Keratinocyte (primary cell): ENCODE measurements around the gene ABCG4.

Experiments used
- EZH2 ChIP-seq: IDR thresholded peaks from one replicate; pipeline ENCODE4 v1.6.1; 2012; ENCODE audit warnings: inconsistent platforms, mild to moderate bottlenecking, low read length, moderate library complexity
- TF ChIP-seq, protein P1 (sequence below), 3 experiments: IDR thresholded peaks in 1 of 3; conservative IDR thresholded peaks in 1 of 3; optimal IDR thresholded peaks in 1 of 3; 2 replicates in 2 of 3; 3 replicates in 1 of 3; pipeline versions ENCODE3 to v1.5.1; 2011; ENCODE audit warnings: low read length in 3 of 3, mild to moderate bottlenecking in 3 of 3, moderate library complexity in 2 of 3, control low read depth in 1 of 3, inconsistent platforms in 1 of 3; ENCODE audit not compliant: insufficient read depth in 2 of 3; ENCODE audit errors: extremely low read depth in 1 of 3

DNA sequence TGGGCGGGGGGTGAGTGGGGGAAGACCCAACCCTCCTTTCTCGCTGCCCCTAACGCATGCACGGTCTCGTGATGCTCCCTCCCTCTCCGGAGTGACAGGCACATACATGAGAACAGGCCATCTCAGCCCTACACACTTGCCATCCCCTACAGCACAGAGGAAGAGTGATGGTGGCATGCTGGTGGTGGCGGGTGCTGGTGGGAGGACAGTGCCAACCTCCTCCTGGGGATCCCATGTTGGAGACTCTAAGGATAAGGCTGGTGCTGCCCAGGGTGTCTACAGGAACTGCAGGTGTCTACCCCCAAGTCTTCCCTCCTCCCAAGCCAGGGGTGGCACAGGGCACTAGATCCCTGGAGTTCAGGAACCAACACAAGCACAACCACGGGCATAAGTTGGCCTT, 13.0 kb downstream of the ABCG4 start:
- TF ChIP-seq, protein P1, sequence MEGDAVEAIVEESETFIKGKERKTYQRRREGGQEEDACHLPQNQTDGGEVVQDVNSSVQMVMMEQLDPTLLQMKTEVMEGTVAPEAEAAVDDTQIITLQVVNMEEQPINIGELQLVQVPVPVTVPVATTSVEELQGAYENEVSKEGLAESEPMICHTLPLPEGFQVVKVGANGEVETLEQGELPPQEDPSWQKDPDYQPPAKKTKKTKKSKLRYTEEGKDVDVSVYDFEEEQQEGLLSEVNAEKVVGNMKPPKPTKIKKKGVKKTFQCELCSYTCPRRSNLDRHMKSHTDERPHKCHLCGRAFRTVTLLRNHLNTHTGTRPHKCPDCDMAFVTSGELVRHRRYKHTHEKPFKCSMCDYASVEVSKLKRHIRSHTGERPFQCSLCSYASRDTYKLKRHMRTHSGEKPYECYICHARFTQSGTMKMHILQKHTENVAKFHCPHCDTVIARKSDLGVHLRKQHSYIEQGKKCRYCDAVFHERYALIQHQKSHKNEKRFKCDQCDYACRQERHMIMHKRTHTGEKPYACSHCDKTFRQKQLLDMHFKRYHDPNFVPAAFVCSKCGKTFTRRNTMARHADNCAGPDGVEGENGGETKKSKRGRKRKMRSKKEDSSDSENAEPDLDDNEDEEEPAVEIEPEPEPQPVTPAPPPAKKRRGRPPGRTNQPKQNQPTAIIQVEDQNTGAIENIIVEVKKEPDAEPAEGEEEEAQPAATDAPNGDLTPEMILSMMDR (optimal IDR thresholded peaks at IDR 0.05 in 1 of 3, IDR thresholded peaks at IDR 0.05 in 1 of 3, conservative IDR thresholded peaks at IDR 0.05 in 1 of 3; ENCODE audit: extremely low read depth in 1 of 3, insufficient read depth in 2 of 3, low read length in 3 of 3), result no peak
- no peak for TF ChIP-seq EZH2
